Loucy (cell line): ENCODE results near the gene DNAAF8.

ENCODE experiments used
- EZH2phosphoT487 ChIP-seq: fragments of 200-600 bp; IDR thresholded peaks from 2 replicates; pipeline ENCODE4 v1.6.1; 2018; ENCODE audit warnings: antibody characterized with exemption, mild to moderate bottlenecking, moderate library complexity, borderline replicate concordance
- TF ChIP-seq, protein P1 (sequence below): fragments of 200-600 bp; sonication (generic); conservative IDR thresholded peaks from 2 replicates; pipeline ENCODE4 v1.5.1; 2014; ENCODE audit warnings: mild to moderate bottlenecking, antibody characterized with exemption, low read length

DNA sequence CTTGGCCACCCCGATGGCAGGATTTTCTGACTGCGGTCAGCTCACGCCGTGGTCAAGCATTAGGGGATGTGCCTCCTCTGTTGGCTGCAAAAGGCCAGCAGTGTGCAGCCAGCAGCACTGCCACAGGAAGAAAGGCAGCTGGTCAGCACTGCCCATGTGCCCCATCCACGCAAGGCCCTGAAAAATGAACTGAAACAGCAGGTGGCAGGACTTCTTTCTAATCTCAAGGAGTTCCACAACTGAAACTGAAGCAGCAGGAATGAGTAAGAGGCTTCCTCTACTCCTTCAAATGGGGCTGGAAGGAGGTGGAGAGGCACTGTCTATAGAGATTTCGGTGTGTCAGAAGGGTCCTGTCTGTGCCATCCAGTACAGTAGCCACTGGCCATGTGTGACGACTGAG lies 29.5 kb downstream of the DNAAF8 start:
- TF ChIP-seq, protein P1, sequence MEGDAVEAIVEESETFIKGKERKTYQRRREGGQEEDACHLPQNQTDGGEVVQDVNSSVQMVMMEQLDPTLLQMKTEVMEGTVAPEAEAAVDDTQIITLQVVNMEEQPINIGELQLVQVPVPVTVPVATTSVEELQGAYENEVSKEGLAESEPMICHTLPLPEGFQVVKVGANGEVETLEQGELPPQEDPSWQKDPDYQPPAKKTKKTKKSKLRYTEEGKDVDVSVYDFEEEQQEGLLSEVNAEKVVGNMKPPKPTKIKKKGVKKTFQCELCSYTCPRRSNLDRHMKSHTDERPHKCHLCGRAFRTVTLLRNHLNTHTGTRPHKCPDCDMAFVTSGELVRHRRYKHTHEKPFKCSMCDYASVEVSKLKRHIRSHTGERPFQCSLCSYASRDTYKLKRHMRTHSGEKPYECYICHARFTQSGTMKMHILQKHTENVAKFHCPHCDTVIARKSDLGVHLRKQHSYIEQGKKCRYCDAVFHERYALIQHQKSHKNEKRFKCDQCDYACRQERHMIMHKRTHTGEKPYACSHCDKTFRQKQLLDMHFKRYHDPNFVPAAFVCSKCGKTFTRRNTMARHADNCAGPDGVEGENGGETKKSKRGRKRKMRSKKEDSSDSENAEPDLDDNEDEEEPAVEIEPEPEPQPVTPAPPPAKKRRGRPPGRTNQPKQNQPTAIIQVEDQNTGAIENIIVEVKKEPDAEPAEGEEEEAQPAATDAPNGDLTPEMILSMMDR, result no peak
- TF ChIP-seq EZH2phosphoT487, result no peak
